Fibroblast of gingiva (primary cell): ENCODE data around the gene POFUT2.

Experiments used
- DNase-seq: peaks from one replicate; pipeline ENCODE4 v3.0.0-alpha.2; 2011; ENCODE audit warnings: low read depth

POFUT2 gene

GRCh38 chr21:45297869-45298268, 10.2 kb upstream of the POFUT2 start:
- DNase-seq: no peak

- DNase-seq: no peak
Observed at GRCh38 chr21:45297329-45297728, 9.6 kb upstream of the POFUT2 start.

DNA sequence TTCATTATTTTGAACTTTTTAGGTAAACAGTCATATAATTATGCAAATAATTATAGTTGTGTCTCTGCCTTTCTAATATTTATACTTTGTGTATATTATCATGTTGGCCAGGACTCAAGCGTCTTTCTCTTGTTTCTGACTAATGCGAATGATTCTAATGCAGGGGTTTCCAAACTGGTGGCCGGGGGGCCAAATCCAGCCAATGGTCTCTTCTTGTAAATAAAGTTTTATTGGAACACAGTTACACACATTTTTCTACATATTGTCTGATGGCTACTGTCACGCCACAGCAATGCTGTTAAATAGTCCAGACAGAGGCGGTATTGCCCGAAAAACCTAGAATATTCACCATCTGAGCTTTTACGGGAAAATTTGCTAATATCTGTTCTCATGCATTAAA, 8.9 kb upstream of the POFUT2 start:
- no peak for DNase-seq

GRCh38 chr21:45295576-45296365, 8.1 kb upstream of the POFUT2 start:
- DNase-seq: peak; percentile 28

GRCh38 chr21:45294509-45295291, 7.0 kb upstream of the POFUT2 start:
- peak; percentile 88 for DNase-seq

GRCh38 chr21:45293726-45294401, 6.2 kb upstream of the POFUT2 start:
- no peak for DNase-seq

GRCh38 chr21:45293220-45293725, 5.6 kb upstream of the POFUT2 start:
- DNase-seq: no peak

DNA sequence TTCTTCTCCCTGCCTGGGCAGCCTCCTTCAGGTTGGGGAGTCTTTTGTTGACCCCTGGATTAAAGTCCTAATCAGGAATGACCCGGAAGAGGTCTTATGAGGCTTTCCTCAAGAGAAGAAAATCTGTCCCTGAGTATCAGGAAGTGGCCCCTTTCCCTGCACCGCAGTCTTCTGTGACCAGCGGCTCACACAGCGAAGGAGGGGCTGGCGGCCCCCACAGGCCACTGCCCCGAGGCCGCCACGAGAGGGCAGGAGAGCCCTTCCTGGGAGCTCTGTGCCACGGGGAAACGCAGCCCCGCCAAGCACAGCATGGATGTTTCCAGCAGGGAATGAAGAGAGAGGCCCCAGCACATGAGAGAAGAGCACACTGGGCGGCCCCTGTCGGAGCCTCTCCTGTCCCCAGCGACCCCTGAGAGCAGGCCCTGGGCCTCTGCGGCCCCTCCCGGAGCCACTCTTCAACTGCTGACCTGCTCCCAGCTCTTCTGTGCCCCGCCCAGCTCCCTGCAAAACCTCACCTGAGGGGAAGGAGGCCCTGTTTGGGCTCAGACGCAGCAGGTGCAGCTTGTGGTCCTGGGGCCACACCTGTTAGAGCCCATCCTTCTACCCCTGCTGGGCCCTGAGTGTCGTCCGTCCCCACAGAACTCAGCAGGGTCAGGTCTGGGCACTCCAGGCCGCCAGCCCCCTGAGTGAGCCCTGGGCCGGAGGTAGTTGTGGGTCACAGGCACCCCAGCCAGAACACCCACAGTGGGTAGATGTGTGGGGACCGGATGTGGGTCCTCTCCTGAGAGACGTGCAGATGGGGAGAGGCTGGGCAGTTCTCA, 4.9 kb upstream of the POFUT2 start:
- DNase-seq: peak; percentile 76

GRCh38 chr21:45291613-45292398, 4.1 kb upstream of the POFUT2 start:
- DNase-seq: no peak

DNA sequence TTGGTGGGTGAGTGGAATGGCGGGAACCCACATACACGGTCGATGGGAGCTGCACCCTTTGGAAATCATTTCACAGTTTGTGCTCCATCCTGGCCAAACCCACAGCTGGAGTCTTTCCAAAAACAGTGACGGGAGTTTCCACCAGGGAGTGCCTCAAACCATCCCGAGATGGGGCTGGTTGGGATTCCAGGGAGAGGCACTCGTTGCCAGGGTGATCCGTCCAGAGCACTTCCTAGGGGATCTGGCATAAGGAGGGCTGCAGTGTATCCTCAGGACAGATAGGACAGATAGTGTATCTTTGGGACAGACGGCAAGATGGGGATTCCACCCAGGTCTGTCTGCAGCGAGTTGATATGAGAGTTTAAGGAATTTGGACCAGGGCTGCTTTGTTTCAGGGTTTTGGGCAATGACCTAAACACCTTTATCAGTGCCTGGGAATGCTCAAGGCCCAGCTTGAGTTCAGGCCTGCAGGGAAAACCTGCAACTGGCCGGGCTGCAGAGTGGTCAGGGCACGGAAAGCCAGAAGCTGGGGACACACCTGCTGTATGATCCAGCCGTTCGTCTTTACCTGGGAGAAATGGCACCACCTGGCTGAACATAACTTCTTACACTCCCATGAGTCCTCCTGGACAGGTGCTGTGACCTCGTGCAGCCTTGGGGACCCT, 3.4 kb upstream of the POFUT2 start:
- peak; percentile 34 for DNase-seq

DNA sequence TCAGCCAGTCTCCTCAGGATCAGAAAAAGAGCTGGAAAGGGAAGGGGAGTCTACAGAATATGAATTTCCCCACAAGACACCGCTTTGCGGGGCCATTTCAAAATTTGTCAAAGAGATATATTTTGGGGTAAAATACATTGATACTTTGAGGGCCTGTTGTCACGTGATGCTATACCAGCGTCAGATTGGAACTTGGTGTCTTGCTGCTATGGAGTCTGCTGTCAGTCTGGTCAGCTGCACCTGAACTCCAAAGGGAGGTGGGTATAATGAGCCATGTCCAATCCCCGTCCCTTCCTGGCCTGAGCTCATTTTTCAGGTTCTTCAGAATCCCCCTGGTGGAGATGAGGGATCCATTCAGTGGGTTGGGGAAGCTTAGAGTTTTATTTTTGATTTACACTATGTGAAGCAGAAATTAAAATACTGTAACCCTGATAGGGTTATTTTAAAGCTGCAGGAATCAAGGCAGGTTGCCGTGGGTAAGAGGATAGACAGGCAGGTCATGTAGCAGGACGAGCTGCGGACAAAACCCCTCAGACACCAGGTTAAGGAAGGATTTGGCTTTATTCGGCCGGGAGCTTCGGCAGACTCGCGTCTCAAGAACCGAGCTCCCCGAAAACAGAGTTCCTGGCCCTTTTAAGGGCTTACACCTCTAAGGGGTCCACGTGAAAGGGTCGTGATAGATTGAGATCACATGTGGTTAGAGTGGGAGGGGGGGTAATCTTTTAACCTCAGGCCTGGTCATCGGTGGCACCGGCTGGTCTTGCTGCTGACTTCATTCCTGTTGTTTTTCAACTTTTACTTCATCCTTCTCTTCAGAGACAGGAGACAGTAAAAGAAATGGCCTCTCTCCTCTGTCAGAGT, 2.2 kb upstream of the POFUT2 start:
- DNase-seq: no peak

GRCh38 chr21:45289134-45289533, 1.4 kb upstream of the POFUT2 start:
- DNase-seq: no peak

DNA sequence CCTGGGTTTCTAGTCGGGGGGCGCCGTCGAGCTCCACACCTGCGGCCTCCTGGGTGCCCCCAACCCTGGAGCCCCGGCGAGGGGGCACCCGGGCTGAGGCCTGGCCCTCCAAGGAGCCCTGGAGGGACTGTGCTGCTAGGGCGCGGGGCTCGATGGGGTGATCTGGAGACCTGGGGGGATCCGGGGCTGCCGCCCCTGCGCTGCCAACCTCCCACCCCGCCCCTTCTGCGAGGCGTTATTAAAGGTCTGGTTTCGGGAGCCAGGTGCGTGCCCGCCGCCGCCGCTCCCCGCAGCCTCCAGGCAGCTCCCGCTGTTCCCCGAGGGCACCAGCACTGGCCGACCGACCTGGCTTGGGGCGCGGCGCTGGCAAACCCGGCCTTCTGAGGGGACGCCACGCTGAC, 746 bp upstream of the POFUT2 start:
- DNase-seq: no peak

DNA sequence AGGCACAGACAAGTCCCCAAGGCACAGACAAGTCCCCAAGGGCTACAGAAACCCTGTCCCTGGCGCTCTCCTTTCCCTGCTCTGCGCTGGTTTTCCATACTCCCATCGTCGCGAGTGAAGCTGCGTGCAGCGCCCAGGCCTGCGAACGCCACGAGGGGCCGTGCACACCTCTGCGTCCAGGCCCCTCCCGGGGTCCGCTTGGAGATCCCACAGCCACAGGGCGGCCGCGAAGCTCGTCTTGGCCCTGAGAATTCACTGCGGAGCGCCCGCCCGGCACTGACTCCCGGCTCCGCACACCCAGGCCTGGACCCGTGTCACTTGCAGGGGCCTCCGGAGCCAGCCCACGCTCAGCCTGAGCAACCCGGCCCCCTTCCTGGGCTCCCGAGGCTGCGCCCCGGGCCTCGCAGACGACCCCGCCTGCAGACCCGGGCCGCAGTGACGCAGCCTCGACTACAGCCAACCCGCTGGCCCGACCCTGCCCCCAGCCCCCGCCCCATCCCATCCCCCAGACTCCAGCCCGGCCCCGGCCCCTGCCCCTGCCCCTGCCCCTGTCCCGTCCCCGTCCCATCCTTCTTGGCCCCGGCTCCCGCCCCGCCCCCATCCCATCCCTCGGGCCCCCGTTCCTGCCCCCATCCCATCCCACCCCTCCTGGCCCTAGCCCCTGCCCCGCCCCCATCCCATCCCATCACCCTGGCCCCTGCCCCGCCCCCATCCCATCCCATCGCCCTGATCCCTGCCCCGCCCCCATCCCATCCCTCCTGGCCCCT, 841 bp downstream of the POFUT2 start:
- no peak for DNase-seq

DNA sequence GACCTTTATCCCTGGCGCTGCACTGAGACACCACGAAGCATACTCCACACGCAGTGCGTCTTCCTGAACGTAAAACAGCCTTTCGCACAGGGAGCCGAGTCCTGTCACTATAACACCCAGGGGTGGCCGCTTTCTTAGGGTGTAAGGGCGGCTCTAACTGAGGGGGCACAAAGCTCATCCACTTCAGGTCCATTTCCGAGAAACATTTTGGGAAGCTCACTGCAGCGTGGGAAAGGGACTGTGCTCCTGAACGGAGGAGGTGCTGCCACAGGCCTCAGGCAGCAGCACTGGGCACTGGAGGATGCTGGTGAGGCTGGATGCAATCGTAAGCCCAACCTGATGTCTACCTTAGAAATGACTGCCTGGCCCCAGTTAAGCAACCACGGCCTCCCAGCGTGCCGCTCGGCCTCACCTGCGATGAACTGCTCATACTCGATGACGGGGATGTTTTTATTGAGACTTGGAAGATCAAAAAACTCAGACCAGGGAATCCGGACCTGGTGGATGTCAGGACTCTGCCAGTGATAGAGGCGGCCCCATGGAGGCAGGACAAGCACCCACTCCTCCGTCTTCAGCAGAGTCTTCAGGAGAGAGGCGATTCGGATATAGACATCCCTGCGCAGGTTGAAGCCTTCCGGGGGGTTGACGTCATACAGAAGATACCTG, 2.3 kb downstream of the POFUT2 start:
- DNase-seq: no peak

DNA sequence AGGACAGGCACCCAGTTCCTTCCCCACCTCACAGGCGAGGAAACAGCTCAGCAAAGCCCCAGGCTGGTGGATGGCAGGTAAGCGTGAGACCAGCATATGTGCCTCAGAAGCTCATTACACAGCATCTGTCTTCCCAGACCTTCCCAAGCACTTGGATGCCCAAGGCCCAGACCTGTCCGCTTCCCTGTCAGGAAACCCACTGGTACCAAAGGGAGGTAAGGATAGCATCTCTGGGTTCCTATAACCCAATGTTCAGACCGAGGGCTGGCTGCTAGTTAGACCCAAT, 3.3 kb downstream of the POFUT2 start:
- no peak for DNase-seq

DNA sequence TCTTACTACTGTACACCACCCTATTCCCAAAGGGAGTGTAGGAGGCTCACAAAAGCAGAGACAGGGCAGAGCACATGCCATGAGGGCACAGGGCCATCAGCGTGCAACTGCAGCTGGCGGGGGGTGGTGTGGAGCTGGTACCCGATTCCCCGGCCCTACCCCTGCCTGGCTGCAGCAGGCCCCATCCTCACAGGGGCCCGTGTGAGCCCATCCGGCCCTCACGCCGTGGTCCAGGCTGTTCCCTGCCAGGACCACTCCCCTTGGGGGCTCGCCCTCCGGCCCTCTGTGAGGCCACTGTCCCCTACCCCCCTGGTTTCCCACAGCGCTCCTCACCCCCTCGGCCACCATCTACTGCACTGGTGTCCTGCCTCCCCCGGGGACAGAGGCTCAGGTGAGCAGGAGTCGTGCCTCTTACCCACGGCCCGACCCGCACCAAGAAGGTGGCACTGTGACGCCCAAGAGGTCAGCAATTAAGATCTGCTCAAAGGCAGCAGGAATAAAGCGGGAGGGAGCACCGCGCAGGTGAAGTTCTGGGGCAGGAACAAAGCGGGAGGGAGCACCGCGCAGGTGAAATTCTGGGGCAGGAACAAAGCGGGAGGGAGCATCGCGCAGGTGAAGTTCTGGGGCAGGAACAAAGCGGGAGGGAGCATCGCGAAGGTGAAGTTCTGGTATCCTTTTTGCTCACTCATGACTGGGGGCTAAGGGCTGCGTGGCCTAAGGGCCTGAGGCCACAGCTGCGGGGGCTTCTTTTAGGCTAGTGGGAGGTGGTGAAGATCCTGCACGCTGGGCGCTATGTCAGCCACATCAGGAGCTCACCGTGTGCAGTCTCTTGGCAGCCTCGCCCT, 3.9 kb downstream of the POFUT2 start:
- DNase-seq: no peak
